ENCODE results near the gene LRRC71. TPM values are rescaled to one million over a fixed set of nuclear protein-coding genes. Genes with fewer than 3 reads are reported as not detected.

Gene LRRC71
- total RNA-seq: not detected
- long read RNA-seq, donor 1: 0 reads
- long read RNA-seq, donor 2: 0 reads

DNA sequence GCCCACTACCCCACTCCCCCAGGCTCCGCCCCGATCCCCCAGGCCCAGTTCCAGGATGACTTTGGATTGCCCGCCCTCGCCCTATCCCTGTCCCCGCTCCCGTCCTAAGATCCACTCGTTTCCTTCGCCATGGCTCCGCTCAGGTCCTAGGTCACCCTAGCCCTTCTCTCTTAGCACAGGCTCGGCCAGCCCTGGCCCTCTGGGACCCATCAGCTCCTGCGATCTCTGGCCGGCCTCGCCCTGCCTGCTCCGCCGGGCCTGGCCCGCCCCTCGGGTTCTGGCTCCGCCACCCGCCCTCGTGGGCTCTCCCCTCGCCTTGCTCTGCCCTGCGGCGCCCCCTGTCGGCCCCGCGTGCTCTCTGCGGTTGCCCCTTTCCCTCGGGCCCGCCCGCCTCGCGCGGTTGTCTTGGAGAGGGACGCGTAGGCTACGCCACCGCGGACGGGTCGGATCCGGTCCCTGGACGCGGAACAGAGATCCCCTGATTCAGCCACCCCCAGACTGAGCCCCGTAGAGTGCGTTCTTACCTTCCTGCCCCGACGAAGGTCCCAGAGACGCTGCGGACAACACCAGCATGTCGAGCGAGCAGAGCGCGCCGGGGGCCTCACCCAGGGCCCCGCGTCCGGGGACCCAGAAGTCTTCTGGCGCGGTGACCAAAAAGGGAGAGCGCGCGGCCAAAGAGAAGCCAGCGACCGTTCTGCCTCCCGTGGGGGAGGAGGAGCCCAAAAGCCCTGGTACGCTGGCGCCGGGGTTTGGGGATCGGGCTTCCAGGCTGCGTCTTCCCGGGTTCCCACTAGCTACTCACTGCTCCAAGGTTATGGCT is at the start of gene LRRC71:
Gene LRRC71, plus strand, starts transcription at position 400 of the 820 bp plus-strand sequence. Its CDS starts 172 bp downstream, at position 572.
- TF ChIP-seq, protein P1, sequence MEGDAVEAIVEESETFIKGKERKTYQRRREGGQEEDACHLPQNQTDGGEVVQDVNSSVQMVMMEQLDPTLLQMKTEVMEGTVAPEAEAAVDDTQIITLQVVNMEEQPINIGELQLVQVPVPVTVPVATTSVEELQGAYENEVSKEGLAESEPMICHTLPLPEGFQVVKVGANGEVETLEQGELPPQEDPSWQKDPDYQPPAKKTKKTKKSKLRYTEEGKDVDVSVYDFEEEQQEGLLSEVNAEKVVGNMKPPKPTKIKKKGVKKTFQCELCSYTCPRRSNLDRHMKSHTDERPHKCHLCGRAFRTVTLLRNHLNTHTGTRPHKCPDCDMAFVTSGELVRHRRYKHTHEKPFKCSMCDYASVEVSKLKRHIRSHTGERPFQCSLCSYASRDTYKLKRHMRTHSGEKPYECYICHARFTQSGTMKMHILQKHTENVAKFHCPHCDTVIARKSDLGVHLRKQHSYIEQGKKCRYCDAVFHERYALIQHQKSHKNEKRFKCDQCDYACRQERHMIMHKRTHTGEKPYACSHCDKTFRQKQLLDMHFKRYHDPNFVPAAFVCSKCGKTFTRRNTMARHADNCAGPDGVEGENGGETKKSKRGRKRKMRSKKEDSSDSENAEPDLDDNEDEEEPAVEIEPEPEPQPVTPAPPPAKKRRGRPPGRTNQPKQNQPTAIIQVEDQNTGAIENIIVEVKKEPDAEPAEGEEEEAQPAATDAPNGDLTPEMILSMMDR (IDR thresholded peaks at IDR 0.05): peak; percentile 77
- intact Hi-C loops (cut with DNase I, micrococcal nuclease): no loop called here
- ATAC-seq: peak; percentile 96
- H3K36me3 ChIP-seq (ENCODE audit: low read depth): no peaks in the 10 kb centered on the region
- peaks cover 15% of the 10 kb centered on the region for H3K4me1 ChIP-seq (ENCODE audit: low read depth)
- no peaks in the 10 kb centered on the region for H3K9me3 ChIP-seq
- H3K4me3 ChIP-seq: no peak within 1 kb of the TSS
- DNase-seq: peak; percentile 69 to 85 (median 80)

DNA sequence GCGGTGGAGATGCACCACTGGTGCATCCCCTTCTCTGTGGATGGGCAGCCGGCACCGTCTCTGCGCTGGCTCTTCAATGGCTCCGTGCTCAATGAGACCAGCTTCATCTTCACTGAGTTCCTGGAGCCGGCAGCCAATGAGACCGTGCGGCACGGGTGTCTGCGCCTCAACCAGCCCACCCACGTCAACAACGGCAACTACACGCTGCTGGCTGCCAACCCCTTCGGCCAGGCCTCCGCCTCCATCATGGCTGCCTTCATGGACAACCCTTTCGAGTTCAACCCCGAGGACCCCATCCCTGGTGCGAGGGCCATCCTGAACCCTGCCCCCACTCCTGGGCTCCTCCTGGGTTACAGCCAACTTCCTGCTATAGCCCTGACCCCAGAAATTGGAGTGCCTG is 46.8 kb upstream of the LRRC71 start:
- intact Hi-C loops (cut with DNase I, micrococcal nuclease): no loop called here
- ATAC-seq: no peak
- TF ChIP-seq, protein P1 (IDR thresholded peaks at IDR 0.05): no peak
- DNase-seq: no peak
- H3K9me3 ChIP-seq: no peaks in the 10 kb centered on the region
- no peaks in the 10 kb centered on the region for H3K4me1 ChIP-seq (ENCODE audit: low read depth)
- H3K36me3 ChIP-seq (ENCODE audit: low read depth): no peaks in the 10 kb centered on the region
- H3K4me3 ChIP-seq: no peak overlapping the region

DNA sequence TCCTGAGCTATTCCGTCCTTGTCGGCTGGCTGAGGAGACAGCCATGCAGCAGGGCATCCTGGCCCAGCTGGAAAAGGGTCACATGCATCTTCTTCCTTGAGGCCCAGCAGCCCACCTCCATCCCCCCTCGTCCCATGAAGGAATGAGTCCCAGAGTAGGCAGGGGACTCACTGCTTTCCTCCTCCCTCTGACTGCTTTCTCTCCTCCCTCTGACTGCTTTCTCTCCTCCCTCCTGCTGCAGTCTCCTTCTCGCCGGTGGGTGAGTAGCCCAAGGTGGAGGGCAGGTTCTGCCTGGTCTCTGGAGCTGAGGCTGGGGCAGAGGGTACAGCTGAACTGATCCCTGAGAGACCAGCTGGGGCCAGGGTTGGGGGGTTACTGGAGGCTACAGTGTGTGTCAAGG is 46.3 kb upstream of the LRRC71 start:
- no peak overlapping the region for H3K4me3 ChIP-seq
- H3K4me1 ChIP-seq (ENCODE audit: low read depth): no peaks in the 10 kb centered on the region
- intact Hi-C loops (cut with DNase I, micrococcal nuclease): no loop called here
- TF ChIP-seq, protein P1 (IDR thresholded peaks at IDR 0.05): no peak
- H3K9me3 ChIP-seq: no peaks in the 10 kb centered on the region
- no peak for ATAC-seq
- H3K36me3 ChIP-seq (ENCODE audit: low read depth): no peaks in the 10 kb centered on the region
- DNase-seq: no peak

DNA sequence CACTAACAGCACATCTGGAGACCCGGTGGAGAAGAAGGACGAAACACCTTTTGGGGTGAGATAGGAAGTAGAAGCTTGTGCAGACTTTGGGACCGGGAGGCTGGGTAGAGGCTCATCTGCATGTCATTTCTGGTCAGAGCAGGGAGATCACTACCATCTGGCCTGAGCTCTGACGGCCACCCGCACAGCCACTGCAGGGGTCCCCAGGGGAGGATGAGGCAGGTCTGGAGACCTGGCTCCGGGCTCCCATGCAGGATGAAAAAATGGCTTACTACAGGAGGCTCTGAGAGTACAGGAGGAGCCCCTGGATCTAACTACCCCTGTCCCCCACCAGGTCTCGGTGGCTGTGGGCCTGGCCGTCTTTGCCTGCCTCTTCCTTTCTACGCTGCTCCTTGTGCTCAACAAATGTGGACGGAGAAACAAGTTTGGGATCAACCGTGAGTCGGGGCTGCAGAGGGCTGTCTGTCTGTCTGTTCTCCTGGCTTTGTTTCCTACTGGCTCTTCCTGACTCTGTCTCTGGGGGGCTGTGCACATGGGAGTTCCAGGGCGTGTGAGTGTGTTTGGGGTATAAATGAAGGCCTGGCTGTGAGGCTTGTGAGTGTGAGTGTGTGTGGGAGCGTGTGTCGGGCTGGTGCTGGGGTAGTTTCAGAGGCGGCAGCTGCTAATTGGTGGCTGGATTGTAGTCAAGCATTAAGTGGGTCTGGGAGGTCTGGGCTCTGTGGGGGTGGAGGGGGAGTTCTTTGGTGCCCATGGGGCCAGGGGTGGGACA is 45.7 kb upstream of the LRRC71 start:
- Histone ChIP-seq H3K9me3 (no peaks in the 10 kb centered on the region), H3K4me1 (ENCODE audit: low read depth) (no peaks in the 10 kb centered on the region), H3K4me3 (no peak overlapping the region), H3K36me3 (ENCODE audit: low read depth) (no peaks in the 10 kb centered on the region)
- no peak for ATAC-seq
- TF ChIP-seq, protein P1 (IDR thresholded peaks at IDR 0.05): no peak
- intact Hi-C loops (cut with DNase I, micrococcal nuclease): no loop called here
- DNase-seq: no peak

DNA sequence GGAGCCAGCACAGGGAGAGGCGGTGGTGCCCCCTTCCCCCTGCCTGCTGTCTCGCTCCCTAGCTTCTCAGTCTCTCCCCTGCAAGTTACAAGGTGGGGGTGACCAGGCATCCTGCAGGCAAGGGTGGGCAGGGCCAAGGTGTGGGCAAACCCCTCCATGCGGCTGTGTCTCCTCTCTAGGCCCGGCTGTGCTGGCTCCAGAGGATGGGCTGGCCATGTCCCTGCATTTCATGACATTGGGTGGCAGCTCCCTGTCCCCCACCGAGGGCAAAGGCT is 45.2 kb upstream of the LRRC71 start:
- TF ChIP-seq, protein P1 (IDR thresholded peaks at IDR 0.05): no peak
- no peak overlapping the region for H3K4me3 ChIP-seq
- no peak for ATAC-seq
- no peaks in the 10 kb centered on the region for H3K9me3 ChIP-seq
- intact Hi-C loops (cut with DNase I, micrococcal nuclease): no loop called here
- H3K4me1 ChIP-seq (ENCODE audit: low read depth): no peaks in the 10 kb centered on the region
- H3K36me3 ChIP-seq (ENCODE audit: low read depth): no peaks in the 10 kb centered on the region
- no peak for DNase-seq
